ENCODE data around the gene DAP.

Gene DAP

DNA sequence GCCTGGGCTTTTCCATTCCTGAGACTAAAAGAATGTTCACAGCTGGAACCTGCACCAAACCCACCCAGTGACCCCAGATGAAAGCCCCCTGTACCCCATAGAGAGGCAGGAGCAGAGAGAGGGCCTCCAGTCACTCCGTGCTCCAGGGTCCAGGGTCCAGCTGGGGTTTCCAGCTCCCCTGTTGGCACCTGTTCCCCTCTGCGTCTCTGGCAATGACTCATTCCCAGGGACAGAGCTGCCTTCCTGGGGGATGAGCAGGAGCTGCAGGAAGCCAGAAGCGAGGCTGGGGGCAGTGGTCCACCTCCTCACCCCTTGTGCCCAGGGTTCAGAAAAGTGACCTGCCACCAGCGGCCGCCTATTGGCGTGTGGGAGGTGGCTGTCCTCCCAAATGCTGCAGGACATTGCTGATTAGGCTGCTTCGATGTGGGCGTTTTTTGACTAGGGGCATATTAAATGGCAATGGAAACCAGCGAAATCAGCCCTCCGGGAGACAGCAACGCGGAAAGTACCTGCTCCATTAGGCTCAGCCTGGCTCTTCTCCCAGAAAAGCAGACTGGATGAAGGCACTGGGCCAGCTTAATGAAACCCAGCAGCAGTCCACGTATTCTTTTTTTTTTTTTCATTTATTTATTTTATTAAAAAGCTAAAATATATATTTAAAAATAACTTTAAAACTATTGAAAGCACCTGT, 97.4 kb downstream of the DAP start:
- no peak overlapping the region for H3K4me2 ChIP-seq (ENCODE audit: low read length)
- H3K9ac ChIP-seq (ENCODE audit: low read depth, low read length), result no peak overlapping the region
- H3K4me3 ChIP-seq (ENCODE audit: low read length), result no peak overlapping the region
- H3K36me3 ChIP-seq (ENCODE audit: insufficient read depth, low read length), result no peaks in the 10 kb centered on the region
- peaks cover 15% of the 10 kb centered on the region for H3K27me3 ChIP-seq (ENCODE audit: control insufficient read depth, insufficient read depth, low read length)
- no peaks in the 10 kb centered on the region for H3K4me1 ChIP-seq (ENCODE audit: control insufficient read depth, insufficient read depth, low read length)
- H3K9me3 ChIP-seq (replicated peaks; ENCODE audit: low read length), result peaks cover 2% of the 10 kb centered on the region

DNA sequence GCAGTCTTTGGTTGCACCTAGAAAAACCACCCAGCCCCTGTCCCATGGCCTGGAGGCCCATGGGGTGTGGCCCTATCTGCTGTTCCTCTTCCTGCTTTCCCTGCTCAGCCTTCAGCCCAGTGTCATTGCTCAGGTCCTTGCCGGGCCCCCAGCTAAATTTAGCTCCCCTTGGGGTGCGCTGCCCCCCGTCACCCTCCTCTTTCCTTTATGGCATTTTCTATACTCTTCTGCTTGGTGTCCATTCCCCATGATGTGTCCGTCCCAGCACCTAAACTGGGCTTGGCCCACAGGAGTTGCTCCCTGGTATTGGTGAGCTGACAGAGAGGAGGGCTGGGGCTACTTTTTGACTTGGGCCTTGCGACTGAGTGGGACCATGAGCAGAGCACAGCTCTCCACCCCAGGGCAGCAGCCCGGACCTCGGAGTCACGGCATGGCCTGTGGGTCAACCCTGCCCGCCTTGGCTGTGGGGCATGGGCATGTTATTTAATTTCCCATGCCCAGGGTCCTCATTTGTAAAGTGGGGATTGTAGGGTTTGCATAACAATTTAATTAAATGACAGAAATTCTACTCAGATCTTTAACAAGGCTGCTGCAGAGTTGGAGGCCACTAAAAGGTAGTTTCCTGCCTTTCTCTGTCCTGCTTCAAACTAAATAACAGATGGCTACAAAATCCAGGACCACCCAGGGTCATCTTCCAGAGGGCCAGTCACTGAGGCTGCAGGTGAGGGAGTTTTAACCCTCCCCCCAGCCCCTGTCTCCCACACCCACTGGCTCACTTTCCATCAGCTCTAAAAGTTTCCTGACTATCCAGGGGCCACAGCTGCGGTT, 98.2 kb downstream of the DAP start:
- no peaks in the 10 kb centered on the region for H3K36me3 ChIP-seq (ENCODE audit: insufficient read depth, low read length)
- no peaks in the 10 kb centered on the region for H3K9me3 ChIP-seq (replicated peaks; ENCODE audit: low read length)
- H3K27me3 ChIP-seq (ENCODE audit: control insufficient read depth, insufficient read depth, low read length), result peaks cover 15% of the 10 kb centered on the region
- H3K4me3 ChIP-seq (ENCODE audit: low read length), result no peak overlapping the region
- H3K4me1 ChIP-seq (ENCODE audit: control insufficient read depth, insufficient read depth, low read length), result no peaks in the 10 kb centered on the region
- no peak overlapping the region for H3K4me2 ChIP-seq (ENCODE audit: low read length)
- no peak overlapping the region for H3K9ac ChIP-seq (ENCODE audit: low read depth, low read length)

DNA sequence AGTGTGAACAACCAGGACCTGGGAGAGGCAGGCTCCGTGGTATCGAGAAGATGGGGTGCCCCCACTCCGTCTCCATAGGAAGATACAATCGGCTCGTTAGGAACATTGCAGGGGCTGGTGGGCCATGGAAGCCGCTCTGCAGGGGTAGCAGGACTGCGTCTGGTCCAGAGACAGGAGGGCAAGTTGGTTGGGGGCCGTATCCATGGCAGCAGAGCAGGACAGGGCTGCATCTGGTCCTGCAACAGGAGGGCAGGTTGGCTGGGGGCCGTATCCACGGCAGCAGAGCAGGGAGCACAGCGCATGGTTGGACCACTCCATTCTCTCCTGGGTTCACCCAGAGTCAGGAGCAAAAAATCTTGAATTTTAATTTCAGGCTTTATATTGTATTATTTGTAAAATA, 99.0 kb downstream of the DAP start:
- H3K9me3 ChIP-seq (replicated peaks; ENCODE audit: low read length), result no peaks in the 10 kb centered on the region
- no peak overlapping the region for H3K4me2 ChIP-seq (ENCODE audit: low read length)
- no peaks in the 10 kb centered on the region for H3K4me1 ChIP-seq (ENCODE audit: control insufficient read depth, insufficient read depth, low read length)
- no peaks in the 10 kb centered on the region for H3K36me3 ChIP-seq (ENCODE audit: insufficient read depth, low read length)
- no peak overlapping the region for H3K9ac ChIP-seq (ENCODE audit: low read depth, low read length)
- peaks cover 15% of the 10 kb centered on the region for H3K27me3 ChIP-seq (ENCODE audit: control insufficient read depth, insufficient read depth, low read length)
- H3K4me3 ChIP-seq (ENCODE audit: low read length), result no peak overlapping the region

DNA sequence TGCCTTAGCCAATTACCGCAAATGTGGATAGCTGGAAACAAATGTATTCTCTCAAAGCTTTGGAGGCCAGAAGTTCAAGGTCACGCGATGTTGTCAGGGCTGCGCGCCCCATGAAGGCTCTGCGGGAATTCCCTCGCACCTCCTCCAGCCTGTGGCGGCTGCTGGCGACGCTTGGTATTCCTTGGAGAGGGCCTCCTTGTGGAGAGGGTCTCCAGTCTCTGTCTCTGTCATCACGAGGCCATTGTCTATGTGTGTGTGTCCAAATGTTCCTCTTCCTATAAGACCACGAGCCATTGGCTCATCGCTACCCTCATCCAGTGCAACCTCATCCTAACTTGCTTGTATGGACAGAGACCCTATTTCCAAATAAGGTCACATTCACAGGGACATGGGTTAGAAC, 99.6 kb downstream of the DAP start:
- Histone ChIP-seq H3K9ac (ENCODE audit: low read depth, low read length) (no peak overlapping the region), H3K27me3 (ENCODE audit: control insufficient read depth, insufficient read depth, low read length) (peaks cover 15% of the 10 kb centered on the region), H3K4me3 (ENCODE audit: low read length) (no peak overlapping the region), H3K9me3 (replicated peaks; ENCODE audit: low read length) (no peaks in the 10 kb centered on the region), H3K4me2 (ENCODE audit: low read length) (no peak overlapping the region), H3K36me3 (ENCODE audit: insufficient read depth, low read length) (no peaks in the 10 kb centered on the region), H3K4me1 (ENCODE audit: control insufficient read depth, insufficient read depth, low read length) (no peaks in the 10 kb centered on the region)

DNA sequence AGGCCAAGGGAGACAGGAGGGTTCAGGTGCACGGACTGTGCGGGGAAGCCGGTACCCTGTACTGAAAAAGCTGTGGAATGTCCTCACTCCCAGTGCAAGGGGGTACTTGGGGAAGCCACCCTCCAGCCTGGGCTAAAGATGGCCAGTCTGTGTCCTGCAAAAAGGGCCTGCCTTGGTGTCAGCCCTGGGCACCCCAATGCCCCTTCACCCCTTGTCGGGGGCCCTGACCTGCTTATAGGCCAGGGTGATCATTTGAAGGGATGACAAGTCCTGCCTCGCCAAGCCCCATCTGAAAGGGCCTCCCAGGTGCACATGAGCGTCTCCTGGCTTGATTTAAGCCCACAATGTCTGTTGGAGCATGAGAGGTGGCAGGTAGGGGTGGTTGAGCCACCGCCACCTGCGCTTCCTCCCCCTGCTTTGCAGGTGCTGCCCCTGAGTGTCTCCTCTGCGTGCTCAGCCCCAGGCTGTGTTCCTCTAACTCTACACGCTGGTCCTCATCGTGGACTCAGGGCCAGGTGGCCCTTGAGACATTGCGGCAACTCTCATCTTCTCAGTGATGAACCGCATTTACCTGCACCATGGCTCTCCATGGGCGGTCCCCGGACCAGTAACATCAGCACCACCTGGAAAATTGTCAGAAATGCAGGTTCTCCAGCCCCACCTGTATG, 100.2 kb downstream of the DAP start:
- no peak overlapping the region for H3K9ac ChIP-seq (ENCODE audit: low read depth, low read length)
- no peak overlapping the region for H3K4me3 ChIP-seq (ENCODE audit: low read length)
- no peaks in the 10 kb centered on the region for H3K9me3 ChIP-seq (replicated peaks; ENCODE audit: low read length)
- no peak overlapping the region for H3K4me2 ChIP-seq (ENCODE audit: low read length)
- H3K36me3 ChIP-seq (ENCODE audit: insufficient read depth, low read length), result no peaks in the 10 kb centered on the region
- no peaks in the 10 kb centered on the region for H3K4me1 ChIP-seq (ENCODE audit: control insufficient read depth, insufficient read depth, low read length)
- H3K27me3 ChIP-seq (ENCODE audit: control insufficient read depth, insufficient read depth, low read length), result peaks cover 15% of the 10 kb centered on the region

DNA sequence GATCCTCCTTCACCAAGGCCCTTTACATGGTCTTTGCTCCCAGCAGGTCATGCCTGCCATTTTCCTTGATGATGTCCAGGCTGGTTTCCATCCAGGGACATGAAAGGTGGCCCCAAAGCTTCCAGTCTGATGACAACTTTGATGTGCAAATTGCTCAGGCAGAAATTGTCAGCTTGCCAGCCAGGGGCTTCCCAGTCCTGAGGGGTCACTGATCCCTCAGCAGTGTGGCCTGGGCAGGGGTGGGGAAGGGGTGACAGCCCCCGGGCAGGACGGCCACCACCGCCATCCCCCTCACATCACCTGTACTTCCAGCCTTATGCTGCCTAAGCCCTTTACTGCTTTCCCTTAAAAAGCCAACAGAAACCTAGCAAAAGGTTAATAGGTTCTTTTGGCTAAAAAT, 100.9 kb downstream of the DAP start:
- Histone ChIP-seq H3K4me3 (ENCODE audit: low read length) (no peak overlapping the region), H3K9me3 (replicated peaks; ENCODE audit: low read length) (no peaks in the 10 kb centered on the region), H3K36me3 (ENCODE audit: insufficient read depth, low read length) (no peaks in the 10 kb centered on the region), H3K9ac (ENCODE audit: low read depth, low read length) (no peak overlapping the region), H3K4me1 (ENCODE audit: control insufficient read depth, insufficient read depth, low read length) (no peaks in the 10 kb centered on the region), H3K27me3 (ENCODE audit: control insufficient read depth, insufficient read depth, low read length) (peaks cover 15% of the 10 kb centered on the region), H3K4me2 (ENCODE audit: low read length) (no peak overlapping the region)

DNA sequence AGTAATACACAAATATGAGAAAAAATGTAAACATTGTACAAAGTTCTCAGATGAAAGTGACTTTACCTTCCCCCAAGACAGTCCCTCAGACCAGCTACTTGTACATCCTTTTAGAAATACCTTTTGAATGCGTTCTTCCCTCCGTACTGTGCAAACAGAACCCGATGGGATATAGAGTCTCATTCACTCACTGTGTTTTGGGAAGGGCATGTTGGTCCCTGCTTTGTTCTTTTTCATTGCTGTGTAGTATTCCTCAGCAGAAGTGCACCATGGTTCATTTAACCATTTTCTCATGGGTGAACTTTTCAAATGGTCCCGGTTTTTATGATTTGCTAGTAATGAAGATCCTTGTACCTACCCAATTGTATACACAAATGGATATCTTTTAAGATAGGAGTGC, 102.8 kb downstream of the DAP start:
- Histone ChIP-seq H3K27me3 (ENCODE audit: control insufficient read depth, insufficient read depth, low read length) (peaks cover 6% of the 10 kb centered on the region), H3K36me3 (ENCODE audit: insufficient read depth, low read length) (no peaks in the 10 kb centered on the region), H3K4me2 (ENCODE audit: low read length) (no peak overlapping the region), H3K4me1 (ENCODE audit: control insufficient read depth, insufficient read depth, low read length) (no peaks in the 10 kb centered on the region), H3K9ac (ENCODE audit: low read depth, low read length) (no peak overlapping the region), H3K9me3 (replicated peaks; ENCODE audit: low read length) (no peaks in the 10 kb centered on the region), H3K4me3 (ENCODE audit: low read length) (no peak overlapping the region)

DNA sequence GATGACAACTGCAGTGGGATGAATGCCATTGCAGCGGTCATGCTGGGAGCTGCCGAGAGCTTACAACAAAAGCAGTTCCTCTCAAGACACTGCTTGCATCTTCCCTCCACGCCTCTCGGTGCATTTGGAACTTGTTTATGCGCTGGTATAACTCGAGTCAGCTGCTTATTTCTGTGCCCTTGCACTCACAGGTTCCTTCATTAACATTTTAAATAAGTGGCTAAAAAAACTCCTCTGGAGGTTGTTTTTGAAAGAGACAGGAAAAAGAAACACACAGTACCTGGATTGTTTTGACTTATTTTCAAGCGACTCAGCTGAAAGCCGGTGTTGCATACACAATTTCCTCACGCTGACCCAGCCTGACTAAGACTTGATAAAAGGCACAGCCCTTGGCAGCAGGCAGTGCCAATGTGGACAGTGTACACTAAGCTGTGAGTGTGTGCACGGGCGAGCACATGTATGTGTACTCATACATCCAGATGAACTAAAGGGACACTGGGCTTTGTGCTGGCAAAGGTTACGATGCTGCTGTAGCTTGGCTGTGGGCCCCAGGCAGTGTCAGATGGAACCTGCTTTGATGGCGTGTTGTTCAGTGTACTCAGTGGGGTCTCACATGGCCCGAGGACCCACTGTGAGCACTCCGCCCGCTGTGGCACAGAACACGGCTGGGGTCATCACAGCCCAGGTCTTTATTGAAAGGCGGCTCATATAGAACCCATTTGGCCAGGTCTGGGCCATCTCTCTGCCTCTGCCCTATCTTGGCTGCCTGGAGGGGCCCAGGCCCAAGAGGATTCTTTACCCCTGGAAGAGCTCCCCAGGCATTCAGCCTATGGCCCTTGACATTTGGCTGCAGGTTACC, 104.8 kb downstream of the DAP start:
- no peak overlapping the region for H3K4me3 ChIP-seq (ENCODE audit: low read length)
- peaks cover 2% of the 10 kb centered on the region for H3K27me3 ChIP-seq (ENCODE audit: control insufficient read depth, insufficient read depth, low read length)
- H3K36me3 ChIP-seq (ENCODE audit: insufficient read depth, low read length), result no peaks in the 10 kb centered on the region
- no peaks in the 10 kb centered on the region for H3K9me3 ChIP-seq (replicated peaks; ENCODE audit: low read length)
- H3K4me1 ChIP-seq (ENCODE audit: control insufficient read depth, insufficient read depth, low read length), result no peaks in the 10 kb centered on the region
- no peak overlapping the region for H3K4me2 ChIP-seq (ENCODE audit: low read length)
- H3K9ac ChIP-seq (ENCODE audit: low read depth, low read length), result no peak overlapping the region

DNA sequence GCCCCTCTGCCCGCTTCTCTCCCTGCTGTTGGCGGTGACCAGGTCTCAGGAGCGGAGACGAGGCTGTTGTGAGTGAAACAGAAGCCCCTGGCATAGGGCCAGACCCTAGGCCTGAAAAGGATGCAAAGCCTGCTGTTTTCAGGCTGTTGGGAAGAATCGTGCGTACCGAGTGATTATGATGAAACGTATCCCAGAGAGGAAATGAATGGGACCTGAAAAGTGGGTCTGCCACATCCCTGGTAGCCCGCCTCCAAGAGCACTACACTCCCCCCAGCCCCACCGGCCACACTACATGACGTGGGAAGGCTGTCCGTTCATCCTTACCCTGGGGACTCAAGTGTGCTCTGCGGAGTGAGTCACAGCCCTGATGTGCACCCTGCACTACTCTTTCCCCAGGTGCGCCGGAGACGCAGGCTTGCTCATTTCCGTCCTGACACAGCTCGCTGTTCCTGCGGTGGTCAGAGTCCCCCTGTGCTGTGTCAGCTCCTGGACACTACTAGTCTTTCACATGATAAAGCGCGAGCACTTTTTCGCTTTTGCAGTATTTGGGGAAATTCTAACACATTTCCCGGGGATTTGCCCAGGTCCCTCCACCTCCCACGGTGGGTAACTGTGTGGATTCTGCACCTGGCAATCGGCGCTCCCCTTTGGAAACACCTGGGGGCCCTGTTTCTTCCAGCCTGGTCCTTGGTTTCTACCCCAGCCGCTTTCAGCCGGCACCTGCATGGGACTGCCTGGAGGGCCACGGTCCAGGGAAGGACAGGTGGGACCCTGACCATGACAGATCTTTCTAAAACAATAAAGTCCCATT, 105.7 kb downstream of the DAP start:
- H3K4me3 ChIP-seq (ENCODE audit: low read length), result no peak overlapping the region
- no peaks in the 10 kb centered on the region for H3K4me1 ChIP-seq (ENCODE audit: control insufficient read depth, insufficient read depth, low read length)
- no peaks in the 10 kb centered on the region for H3K36me3 ChIP-seq (ENCODE audit: insufficient read depth, low read length)
- no peaks in the 10 kb centered on the region for H3K9me3 ChIP-seq (replicated peaks; ENCODE audit: low read length)
- H3K4me2 ChIP-seq (ENCODE audit: low read length), result no peak overlapping the region
- H3K9ac ChIP-seq (ENCODE audit: low read depth, low read length), result no peak overlapping the region
- H3K27me3 ChIP-seq (ENCODE audit: control insufficient read depth, insufficient read depth, low read length), result no peaks in the 10 kb centered on the region

DNA sequence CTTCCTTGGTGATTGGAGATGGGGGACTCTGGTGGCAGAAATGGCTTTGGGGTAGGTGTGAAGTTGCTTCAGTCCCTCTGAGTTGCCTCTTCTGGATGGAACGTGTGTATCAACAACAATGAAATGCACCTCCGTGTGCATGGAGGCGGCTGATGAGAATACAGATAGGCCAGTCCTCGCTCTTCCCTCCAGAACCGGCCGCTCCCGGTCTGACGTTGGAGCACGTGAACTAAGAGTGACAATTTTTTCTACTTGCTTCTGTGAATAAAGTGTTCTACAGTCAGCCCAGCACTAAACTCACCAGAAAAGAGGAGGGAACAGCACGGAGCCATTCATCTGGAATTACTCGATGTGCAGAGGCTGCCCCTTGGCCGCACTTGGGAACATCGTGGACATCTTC, 106.5 kb downstream of the DAP start:
- Histone ChIP-seq H3K36me3 (ENCODE audit: insufficient read depth, low read length) (no peaks in the 10 kb centered on the region), H3K9me3 (replicated peaks; ENCODE audit: low read length) (no peaks in the 10 kb centered on the region), H3K4me1 (ENCODE audit: control insufficient read depth, insufficient read depth, low read length) (no peaks in the 10 kb centered on the region), H3K27me3 (ENCODE audit: control insufficient read depth, insufficient read depth, low read length) (no peaks in the 10 kb centered on the region), H3K4me3 (ENCODE audit: low read length) (no peak overlapping the region), H3K9ac (ENCODE audit: low read depth, low read length) (no peak overlapping the region), H3K4me2 (ENCODE audit: low read length) (no peak overlapping the region)

All from skeletal muscle satellite cell (primary cell).